ENCODE measurements around the gene FSIP1.

The FSIP1 gene

DNA sequence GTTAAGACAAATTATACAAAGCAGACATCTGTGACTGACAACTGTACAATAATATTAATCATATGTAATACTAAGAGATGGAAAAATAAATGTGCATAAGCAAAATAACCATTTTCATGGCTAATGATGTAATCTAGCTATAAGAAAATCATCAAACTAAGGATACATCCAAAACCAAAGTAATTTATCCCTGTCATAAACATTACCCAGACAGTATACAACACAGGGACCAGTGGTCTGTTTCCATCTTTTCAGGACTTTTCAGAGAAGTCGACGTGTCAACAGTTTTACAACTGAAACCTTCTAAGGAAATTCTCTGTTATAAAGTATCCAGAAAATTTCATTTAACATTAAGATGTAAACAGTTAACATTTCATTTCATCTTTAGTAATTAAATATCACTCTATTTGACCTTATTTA, 190.7 kb downstream of the FSIP1 start:
- no peak for DNase-seq

DNA sequence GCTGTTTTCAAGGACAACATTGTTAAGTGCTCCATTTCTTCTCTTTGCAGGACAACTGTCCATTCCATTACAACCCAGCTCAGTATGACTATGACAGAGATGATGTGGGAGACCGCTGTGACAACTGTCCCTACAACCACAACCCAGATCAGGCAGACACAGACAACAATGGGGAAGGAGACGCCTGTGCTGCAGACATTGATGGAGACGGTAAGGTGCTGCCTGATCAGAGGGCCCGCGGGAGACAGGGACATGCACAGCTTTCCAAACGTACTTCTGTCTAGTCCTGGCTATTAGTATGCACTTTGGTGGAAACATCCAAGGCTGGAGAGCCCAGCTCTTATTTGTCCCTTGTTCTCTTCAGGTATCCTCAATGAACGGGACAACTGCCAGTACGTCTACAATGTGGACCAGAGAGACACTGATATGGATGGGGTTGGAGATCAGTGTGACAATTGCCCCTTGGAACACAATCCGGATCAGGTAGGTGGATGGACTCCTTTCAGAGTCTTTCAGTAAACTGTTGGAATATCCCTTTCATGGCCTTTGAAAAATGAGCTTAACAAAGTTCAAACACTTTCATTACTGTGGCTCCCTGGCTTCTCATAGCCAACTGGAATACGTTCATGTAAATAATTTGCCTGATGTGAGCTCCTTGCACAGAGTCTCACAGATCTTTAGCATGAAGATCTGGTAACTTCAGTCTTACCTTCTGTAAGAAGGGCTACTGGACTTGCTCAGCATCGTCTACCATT, 191.3 kb downstream of the FSIP1 start:
- no peak for DNase-seq

DNA sequence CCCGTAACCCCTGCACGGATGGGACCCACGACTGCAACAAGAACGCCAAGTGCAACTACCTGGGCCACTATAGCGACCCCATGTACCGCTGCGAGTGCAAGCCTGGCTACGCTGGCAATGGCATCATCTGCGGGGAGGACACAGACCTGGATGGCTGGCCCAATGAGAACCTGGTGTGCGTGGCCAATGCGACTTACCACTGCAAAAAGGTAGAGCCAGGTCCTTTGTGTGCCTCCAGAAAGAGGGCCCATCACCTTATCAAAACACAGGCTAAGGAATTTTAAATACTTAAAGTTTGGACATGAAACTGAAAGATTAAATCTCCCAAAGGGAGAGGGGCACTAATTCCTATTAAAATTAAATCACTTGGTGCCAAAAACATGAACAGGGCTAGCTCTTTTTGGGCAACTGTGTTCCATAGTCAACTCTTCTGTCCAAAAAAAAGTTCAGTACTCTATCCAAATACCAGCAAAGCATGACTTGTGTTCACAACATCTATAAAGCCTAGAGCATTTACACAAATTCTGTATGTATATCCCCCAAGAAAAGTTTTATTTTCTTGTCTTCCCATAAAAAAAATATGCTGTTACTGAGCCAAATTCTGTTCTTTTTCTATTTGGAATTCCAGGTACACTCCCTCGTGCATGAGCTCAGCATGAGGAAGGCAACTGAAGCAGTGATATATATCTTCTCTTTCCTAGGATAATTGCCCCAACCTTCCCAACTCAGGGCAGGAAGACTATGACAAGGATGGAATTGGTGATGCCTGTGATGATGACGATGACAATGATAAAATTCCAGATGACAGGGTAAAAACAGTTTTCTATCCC, 192.6 kb downstream of the FSIP1 start:
- DNase-seq, result no peak

DNA sequence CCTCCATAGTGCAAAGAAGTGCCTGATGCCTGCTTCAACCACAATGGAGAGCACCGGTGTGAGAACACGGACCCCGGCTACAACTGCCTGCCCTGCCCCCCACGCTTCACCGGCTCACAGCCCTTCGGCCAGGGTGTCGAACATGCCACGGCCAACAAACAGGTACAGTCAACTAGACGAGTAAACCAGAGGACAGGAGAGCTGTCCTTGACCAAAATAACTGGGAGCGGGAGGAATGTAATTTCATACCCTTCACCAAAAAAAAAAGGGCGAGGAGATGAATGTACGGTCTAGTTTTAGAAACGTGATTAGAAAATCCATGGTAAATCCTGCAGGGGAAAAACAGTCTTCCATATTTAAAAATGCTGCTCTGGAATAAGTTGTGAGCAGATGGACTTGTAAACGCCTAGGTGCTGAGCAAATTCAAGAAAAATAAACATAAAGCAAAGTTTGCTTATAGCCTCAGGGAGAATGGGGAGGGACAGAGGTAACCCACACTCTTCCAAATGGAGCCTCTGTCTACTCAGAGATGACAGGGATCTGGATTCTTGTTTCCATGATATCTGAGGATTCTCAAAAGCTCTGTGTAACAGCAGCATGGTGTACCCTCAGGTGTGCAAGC, 193.3 kb downstream of the FSIP1 start:
- no peak for DNase-seq

DNA sequence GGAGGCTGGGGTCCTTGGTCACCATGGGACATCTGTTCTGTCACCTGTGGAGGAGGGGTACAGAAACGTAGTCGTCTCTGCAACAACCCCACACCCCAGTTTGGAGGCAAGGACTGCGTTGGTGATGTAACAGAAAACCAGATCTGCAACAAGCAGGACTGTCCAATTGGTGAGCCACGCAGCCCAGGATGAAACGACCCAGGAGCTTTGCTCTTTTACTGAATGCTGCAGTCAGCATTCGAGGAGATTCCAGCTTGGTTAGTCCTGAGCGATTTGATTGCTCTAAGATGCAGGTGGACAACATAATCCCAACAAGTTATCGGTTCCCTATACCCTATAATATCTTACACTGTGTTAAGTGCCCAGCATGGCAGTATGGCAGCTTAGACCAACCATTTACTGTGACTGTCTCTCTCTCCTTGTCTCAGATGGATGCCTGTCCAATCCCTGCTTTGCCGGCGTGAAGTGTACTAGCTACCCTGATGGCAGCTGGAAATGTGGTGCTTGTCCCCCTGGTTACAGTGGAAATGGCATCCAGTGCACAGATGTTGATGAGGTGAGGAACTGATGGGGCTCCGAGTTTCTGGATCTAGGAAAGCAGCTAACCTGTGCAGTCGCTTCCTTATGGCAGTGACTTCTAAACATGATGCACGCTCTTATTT, 194.0 kb downstream of the FSIP1 start:
- no peak for DNase-seq

DNA sequence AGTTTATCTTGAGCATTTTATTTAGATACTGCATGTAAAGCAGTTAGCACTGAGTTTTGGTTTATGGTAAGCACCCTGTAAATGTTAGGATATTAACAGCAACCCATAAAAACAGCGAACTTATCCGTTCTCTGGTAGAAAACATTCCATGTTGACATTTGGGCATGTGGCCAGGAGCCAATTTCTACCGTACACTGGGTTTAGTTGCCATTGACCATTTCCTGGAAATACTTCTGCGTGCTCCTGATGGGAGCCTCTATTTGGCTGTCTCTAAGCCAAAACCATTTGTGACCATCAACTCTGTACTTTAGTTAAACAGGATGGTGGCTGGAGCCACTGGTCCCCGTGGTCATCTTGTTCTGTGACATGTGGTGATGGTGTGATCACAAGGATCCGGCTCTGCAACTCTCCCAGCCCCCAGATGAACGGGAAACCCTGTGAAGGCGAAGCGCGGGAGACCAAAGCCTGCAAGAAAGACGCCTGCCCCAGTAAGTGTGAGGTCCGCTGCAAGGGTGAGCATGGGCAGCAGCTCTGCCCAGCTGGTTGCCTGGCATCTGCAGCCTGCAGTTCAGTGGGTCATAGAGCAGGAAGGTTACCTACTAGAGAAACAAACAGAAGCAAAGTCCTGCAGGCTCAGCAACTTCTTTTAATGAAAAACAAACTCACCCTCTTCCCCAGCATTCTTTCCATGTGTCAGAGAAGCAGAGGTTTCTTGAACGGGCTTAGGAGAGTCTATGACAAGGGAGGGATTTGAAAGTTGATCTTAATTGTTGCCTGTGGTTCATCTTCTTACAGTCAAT, 194.7 kb downstream of the FSIP1 start:
- DNase-seq, result no peak

DNA sequence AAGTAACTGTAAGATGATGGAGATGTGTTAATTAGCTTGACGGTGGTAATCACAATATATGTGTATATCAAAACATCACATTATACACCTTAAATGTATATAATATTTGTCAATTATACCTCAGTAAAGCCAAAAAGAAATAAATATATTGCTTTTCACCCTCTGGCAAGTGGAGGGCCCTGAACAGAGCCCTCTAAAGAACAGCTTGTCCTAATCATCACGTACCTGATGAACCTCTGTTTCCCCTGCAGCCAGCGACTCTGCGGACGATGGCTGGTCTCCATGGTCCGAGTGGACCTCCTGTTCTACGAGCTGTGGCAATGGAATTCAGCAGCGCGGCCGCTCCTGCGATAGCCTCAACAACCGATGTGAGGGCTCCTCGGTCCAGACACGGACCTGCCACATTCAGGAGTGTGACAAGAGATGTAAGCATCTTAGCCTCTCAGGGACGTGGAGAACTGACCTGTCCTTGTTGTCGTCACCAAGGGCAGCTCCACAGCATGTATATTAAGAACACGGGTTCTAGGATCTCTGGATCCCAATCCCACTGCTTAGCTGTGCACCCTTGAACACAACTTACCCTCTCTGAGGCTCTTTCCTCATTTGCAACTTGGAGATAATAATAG, 195.4 kb downstream of the FSIP1 start:
- DNase-seq, result no peak

DNA sequence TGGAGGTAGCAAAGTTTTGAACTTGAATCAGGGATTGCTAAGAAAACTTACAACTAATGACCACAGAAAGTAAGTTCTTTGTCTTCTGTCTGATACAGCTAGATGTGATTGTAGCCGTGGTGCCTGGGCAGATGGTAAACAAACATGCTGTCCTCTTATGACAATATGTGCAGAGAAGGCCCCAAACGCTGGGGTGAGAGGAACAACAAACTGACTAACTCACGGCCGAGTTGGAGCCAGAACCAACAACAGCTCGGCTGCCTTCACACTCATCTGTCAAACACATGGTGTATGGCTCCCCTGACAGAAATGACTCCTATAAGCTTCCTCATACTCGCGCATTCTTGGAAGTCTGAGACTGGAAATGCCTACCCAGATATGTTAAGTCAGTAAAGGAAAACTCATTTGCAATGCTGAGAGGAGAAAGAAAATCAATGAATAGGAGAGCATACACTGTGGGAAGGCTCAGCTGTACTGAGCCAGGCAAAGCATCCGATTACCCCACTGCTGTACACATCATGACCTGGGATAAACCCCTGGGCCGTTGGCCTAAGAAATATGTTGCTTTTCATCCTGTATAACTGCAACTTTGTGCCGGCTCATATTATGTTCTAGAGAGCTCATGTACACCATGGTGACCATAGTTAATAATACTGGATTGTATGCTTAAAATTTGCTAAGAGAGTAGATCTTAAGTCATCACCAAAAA, 196.1 kb downstream of the FSIP1 start:
- DNase-seq, result no peak

DNA sequence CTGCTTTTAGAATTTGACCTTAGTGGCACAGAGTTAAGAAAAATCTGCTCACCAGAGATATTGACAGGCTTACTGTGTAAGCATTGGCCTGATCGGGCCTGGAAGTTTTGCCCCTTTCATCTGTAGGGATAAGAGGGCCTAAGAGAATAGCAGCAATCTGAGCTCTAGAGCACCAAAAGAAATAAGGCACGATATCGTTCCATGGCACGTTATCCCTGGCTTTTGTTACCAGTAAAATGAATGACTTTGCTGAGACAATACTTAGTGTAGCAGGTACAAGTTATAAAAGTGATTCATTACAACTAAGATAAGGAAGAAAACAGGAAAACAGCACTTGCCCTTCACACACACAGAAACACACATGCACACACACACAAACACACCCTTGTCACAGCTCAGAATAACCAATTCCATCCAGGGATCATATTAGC, 196.8 kb downstream of the FSIP1 start:
- no peak for DNase-seq

DNA sequence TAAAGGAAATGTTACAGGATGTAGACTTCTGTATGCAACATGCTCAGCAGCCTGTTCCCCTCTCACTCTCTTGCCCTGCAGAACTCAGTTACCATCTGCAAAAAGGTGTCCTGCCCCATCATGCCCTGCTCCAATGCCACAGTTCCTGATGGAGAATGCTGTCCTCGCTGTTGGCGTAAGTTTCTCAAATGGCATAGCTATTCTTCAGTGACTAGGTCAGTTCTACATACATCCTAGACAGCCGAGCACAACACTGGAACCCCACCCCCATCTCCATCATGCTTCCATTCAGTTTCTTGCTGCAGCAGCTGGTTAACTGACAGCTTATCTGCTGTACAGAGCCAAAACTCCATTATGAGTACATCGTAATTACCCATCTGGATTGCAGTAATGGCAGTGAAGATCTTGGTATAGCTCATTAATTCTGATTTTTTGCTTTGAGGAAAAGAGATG, 197.2 kb downstream of the FSIP1 start:
- DNase-seq, result no peak

DNA sequence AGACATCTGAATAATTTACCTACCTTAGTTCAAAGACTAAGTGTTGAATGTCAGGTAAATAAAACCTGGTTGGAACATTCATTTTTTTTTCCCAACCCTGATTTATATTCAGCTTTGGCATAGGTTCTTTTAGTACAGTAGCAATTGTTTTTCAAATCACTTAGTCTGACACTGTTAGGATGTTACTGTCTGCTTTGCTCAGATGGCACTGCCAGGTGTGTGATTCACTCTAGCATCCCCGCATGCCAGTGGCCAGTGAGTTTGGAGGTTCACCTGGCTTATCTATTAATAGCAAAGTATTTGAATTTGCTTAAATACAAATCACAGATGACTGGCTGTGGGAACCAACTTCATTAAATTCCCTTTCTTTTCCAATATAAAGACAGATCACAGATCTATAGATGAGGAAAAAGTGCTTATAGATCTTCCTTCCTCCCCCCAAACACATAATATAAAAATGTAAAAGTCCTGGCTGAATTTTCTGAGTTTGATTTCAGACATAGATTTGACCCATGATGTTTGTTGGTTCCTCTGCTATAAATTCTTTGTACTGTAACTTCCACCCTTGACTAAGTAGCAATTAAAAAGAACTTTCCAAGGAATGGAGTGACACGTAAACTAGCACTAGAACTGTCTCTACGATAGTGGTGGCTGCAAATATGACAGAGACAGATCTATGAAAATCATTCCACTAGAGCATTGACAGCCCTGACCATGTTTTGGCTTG, 197.8 kb downstream of the FSIP1 start:
- no peak for DNase-seq

DNA sequence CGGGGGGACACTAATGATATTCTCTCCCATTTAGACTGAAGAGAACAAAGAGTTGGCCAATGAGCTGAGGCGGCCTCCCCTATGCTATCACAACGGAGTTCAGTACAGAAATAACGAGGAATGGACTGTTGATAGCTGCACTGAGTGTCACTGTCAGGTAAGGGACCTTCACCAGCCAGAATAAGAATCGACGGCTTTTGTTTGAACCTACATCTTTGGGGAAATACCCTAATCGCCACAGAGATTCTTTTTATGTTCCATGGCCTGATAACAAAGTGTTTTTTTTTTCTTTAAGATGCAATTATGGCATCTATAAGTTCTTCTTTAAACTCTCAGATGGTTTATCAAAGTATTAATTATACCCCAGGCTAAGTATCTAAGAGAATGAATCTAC, 198.4 kb downstream of the FSIP1 start:
- DNase-seq, result no peak

DNA sequence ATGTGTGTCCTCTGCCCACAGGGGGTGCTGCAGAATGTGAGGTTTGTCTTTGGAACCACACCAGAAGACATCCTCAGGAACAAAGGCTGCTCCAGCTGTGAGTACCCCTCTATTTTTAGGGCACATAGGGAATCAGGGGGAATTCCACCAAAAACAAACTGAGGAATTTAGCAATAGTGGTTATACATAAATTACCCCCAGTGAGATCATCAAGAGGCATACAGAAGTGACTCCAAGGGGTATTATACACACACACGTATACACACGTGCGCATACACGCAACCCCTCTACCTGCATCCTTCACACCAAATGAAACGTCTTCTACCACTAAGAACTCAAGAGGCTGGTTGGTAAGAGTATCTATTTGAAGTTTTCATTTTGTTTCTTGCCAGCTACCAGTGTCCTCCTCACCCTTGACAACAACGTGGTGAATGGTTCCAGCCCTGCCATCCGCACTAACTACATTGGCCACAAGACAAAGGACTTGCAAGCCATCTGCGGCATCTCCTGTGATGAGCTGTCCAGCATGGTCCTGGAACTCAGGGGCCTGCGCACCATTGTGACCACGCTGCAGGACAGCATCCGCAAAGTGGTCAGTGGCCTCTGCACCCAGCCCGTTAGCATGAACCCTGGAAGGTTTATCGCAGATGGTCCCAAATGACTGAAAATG, 198.9 kb downstream of the FSIP1 start:
- DNase-seq, result no peak

DNA sequence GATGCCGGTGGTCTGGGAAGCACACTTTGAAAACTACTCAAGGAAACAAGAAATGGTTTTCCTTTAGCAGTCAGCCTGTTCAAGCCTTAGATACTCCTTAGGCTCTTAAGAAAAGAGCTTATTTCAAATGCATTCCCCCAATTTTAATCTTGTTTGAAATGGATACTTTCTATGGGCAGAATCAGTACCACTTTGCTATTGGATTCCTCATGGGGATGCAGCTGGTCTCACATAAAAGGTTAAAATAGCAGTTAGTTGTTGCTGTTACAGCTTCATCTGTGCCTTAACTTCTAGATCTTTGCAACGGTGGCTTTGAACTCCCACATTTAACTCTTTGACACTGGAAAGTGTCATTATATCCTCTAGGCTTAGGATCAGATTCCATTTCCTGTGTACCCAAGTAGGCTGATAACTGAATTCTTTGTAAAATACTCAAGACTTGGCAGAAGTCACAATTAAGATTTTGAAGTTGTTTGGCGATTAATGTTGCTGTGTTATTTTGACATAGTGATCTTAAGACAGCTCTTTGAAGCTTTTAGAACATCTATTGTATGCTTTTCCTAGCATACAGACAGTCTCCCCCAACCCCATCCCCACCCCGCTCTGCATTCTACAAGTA, 199.6 kb downstream of the FSIP1 start:
- DNase-seq, result no peak

DNA sequence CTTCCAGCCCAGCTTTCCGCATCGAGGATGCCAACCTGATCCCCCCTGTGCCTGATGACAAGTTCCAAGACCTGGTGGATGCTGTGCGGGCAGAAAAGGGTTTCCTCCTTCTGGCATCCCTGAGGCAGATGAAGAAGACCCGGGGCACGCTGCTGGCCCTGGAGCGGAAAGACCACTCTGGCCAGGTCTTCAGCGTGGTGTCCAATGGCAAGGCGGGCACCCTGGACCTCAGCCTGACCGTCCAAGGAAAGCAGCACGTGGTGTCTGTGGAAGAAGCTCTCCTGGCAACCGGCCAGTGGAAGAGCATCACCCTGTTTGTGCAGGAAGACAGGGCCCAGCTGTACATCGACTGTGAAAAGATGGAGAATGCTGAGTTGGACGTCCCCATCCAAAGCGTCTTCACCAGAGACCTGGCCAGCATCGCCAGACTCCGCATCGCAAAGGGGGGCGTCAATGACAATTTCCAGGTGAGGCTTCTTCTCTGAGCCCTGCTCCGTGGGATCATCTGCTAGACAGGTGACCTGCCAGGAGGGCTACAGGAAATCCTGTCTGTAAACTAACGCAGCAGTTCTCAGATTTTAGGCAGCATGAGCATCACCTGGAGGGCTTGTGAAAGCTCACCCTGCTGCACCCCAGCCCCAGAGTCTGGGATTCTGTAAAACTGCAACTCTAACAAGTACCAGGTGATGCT, 200.2 kb downstream of the FSIP1 start:
- DNase-seq, result no peak

DNA sequence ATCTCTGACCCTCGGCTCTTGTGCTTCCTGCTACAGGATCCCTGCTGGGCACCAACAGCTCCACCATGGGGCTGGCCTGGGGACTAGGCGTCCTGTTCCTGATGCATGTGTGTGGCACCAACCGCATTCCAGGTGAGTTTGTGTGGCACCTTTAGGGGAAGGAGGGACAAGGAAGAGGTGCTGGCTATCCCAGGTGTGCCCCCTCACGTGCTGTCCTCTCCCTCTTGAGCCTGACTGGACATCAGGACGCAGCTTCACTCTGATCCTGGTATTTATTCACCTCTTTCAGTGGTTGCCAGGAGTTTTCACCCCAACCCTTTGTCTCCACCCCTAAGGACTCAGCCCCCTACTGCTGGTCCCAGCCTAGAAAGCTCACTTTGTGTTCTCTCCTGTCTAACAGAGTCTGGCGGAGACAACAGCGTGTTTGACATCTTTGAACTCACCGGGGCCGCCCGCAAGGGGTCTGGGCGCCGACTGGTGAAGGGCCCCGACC, 200.8 kb downstream of the FSIP1 start:
- DNase-seq, result no peak

DNA sequence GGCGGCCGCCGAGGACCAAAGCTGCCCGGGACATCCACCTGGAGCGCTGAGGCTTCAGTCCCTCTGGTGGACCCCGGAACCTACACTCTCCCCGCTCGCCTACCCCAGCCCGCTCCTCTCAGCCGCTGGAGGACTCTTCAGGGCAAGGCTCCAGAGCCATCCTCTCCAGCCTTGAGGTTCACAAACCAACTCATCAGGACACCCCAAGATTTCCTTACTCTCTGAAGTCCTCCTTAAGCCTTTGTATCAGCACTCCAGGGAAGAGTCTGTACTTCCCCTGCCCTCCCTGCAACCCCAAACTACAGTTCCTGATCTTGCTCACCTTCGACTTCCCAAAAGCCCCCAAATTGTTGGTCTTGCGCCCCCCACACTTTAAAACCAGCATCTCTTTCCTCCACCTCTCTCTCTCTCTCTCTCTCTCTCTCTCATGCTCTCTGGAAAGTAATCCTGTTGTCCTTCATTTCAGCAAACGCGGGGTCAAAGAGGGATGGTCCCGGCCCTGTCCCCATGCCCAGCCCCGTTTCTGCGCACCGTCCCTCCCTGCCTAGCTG, 201.3 kb downstream of the FSIP1 start:
- DNase-seq, result no peak
